GM21825 (cell line): ENCODE data around the gene EXOSC7.
"Not testable (repeated sequence)": the region's sequence is repeated elsewhere in the genome, so short reads cannot be mapped to it uniquely, and the experiment has no call there.

Experiments used
- ATAC-seq: cut with Tn5 transposase; IDR thresholded peaks from one replicate; pipeline ENCODE4 v1.9.1; 2021; ENCODE audit warnings: mild to moderate bottlenecking, moderate library complexity; ENCODE audit not compliant: unreplicated experiment

The EXOSC7 gene

GRCh38 chr3:45053805-45054195, 77.8 kb downstream of the EXOSC7 start:
- ATAC-seq, result not testable (repeated sequence)

- ATAC-seq, result no peak
Measured at GRCh38 chr3:45054196-45054857, 78.3 kb downstream of the EXOSC7 start.

GRCh38 chr3:45055032-45055410, 79.0 kb downstream of the EXOSC7 start:
- ATAC-seq, result no peak

- ATAC-seq, result no peak
Measured at GRCh38 chr3:45055411-45056143, 79.5 kb downstream of the EXOSC7 start.

GRCh38 chr3:45056608-45057301, 80.7 kb downstream of the EXOSC7 start:
- no peak for ATAC-seq

GRCh38 chr3:45057557-45057956, 81.5 kb downstream of the EXOSC7 start:
- no peak for ATAC-seq

- no peak for ATAC-seq
Measured at GRCh38 chr3:45059132-45059531, 83.1 kb downstream of the EXOSC7 start.

- ATAC-seq, result no peak
Measured at GRCh38 chr3:45060165-45060892, 84.3 kb downstream of the EXOSC7 start.
